Osteoblast (primary cell): ENCODE measurements around the gene TUT1. TPM values are rescaled to one million over a fixed set of nuclear protein-coding genes. Genes with fewer than 3 reads are reported as not detected.

Experiments
- DNase-seq: peaks from one replicate; pipeline ENCODE4 v3.0.0; 2011; ENCODE audit warnings: low spot score, mixed read lengths; ENCODE audit not compliant: insufficient read length; ENCODE audit errors: missing footprints
- H2AFZ ChIP-seq: 2 replicates; pipeline ENCODE4 v1.6.0; 2011; ENCODE audit warnings: mild to moderate bottlenecking, low read length
- H3K27ac ChIP-seq: 2 replicates; pipeline ENCODE4 v1.5.1; 2011; ENCODE audit warnings: mild to moderate bottlenecking, low read depth, low read length, moderate library complexity
- H3K27me3 ChIP-seq: 2 replicates; pipeline ENCODE4 v1.6.0; 2012; ENCODE audit warnings: mild to moderate bottlenecking, control low read depth, inconsistent platforms, low read length, moderate library complexity; ENCODE audit not compliant: insufficient read depth
- H3K36me3 ChIP-seq: 2 replicates; pipeline ENCODE4 v1.5.1; 2011; ENCODE audit warnings: mild to moderate bottlenecking, low read length, control low read depth, moderate library complexity; ENCODE audit not compliant: insufficient read depth
- H3K4me1 ChIP-seq: 2 replicates; pipeline ENCODE4 v1.5.1; 2011; ENCODE audit warnings: mild to moderate bottlenecking, low read length, control low read depth, moderate library complexity; ENCODE audit not compliant: insufficient read depth
- H3K4me2 ChIP-seq: 2 replicates; pipeline ENCODE4 v1.6.0; 2011; ENCODE audit warnings: mild to moderate bottlenecking, low read length; ENCODE audit not compliant: insufficient read depth
- H3K4me3 ChIP-seq: fragments of 200-600 bp; sonication (generic); 3 replicates; pipeline ENCODE4 v1.5.1; 2012; ENCODE audit warnings: mild to moderate bottlenecking, low read length, inconsistent platforms; ENCODE audit not compliant: insufficient read depth
- H3K79me2 ChIP-seq: 2 replicates; pipeline ENCODE4 v1.6.0; 2012; ENCODE audit warnings: mild to moderate bottlenecking, low read length, control low read depth, inconsistent platforms; ENCODE audit not compliant: insufficient read depth
- H3K9me3 ChIP-seq: 2 replicates; pipeline ENCODE4 v1.5.1; 2011; ENCODE audit warnings: low read depth, low read length, control low read depth
- H4K20me1 ChIP-seq: 2 replicates; pipeline ENCODE4 v1.6.0; 2012; ENCODE audit warnings: mild to moderate bottlenecking, low read length, control low read depth; ENCODE audit not compliant: insufficient read depth
- CTCF ChIP-seq: IDR thresholded peaks from 2 replicates; pipeline ENCODE4 v1.5.1; 2011; ENCODE audit warnings: mild to moderate bottlenecking, low read depth, low read length, moderate library complexity; ENCODE audit errors: extremely low read depth
- total RNA-seq: library from RNA; depleted of rRNA; stranded (reverse); fragments of >200 nt; gene quantifications from 2 replicates; pipeline ENCODE4 v1.2.3, GENCODE V29; 2012

TUT1 gene
- total RNA-seq, 1 donor, result 7.6 TPM

DNA sequence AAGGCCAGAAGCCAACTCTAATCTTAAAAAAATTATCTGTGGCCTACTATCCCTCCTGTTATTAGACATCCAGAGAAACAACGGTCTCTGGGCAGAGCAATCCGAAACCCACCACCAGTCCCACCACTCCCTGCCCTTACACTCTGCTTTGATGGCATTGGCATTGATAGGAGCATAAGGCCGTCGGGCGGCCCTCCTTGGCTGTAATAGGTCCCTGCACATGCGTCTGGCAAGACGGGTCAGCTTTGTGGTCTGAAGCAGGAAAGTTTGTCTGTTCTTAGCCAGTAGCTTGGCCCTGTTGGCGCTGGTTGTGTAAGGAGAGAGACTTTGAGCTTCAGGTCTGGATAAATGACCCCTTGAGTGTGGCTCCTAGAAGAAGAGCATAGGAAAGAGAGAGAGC lies 3.8 kb upstream of the TUT1 start:
- peaks cover 38% of the 10 kb centered on the region for H3K79me2 ChIP-seq
- peaks cover 62% of the 10 kb centered on the region for H3K36me3 ChIP-seq

GRCh38 chr11:62593434-62594044 lies 2.2 kb upstream of the TUT1 start:
- H3K4me1 ChIP-seq, result peaks cover 20% of the 10 kb centered on the region
- peak; percentile 72 for TF ChIP-seq CTCF
- peaks cover 11% of the 10 kb centered on the region for H4K20me1 ChIP-seq
- H3K79me2 ChIP-seq, result peaks cover 32% of the 10 kb centered on the region
- no peak overlapping the region for H2AFZ ChIP-seq
- peaks cover 51% of the 10 kb centered on the region for H3K36me3 ChIP-seq
- no peaks in the 10 kb centered on the region for H3K9me3 ChIP-seq
- DNase-seq, result peak; percentile 92
- no peaks in the 10 kb centered on the region for H3K27me3 ChIP-seq
- no peak overlapping the region for H3K4me2 ChIP-seq
- no peak overlapping the region for H3K4me3 ChIP-seq
- H3K27ac ChIP-seq, result no peak overlapping the region

More for the DNA sequence above, 3.8 kb upstream of the TUT1 start:
- peaks cover 29% of the 10 kb centered on the region for H3K4me1 ChIP-seq
- H3K4me3 ChIP-seq, result no peak overlapping the region
- no peak overlapping the region for H2AFZ ChIP-seq
- no peaks in the 10 kb centered on the region for H3K9me3 ChIP-seq
- H3K27ac ChIP-seq, result no peak overlapping the region
- H3K27me3 ChIP-seq, result no peaks in the 10 kb centered on the region
- peak; percentile 13 for DNase-seq
- no peak overlapping the region for H3K4me2 ChIP-seq
- TF ChIP-seq CTCF, result no peak
- peaks cover 23% of the 10 kb centered on the region for H4K20me1 ChIP-seq

GRCh38 chr11:62592989-62593421 lies 1.7 kb upstream of the TUT1 start:
- no peak overlapping the region for H3K27ac ChIP-seq
- DNase-seq, result peak; percentile 25

More at GRCh38 chr11:62592989-62593421, 1.7 kb upstream of the TUT1 start:
- Histone ChIP-seq H3K36me3 (peaks cover 49% of the 10 kb centered on the region), H3K4me2 (no peak overlapping the region), H4K20me1 (peaks cover 8% of the 10 kb centered on the region), H3K79me2 (peaks cover 26% of the 10 kb centered on the region), H2AFZ (no peak overlapping the region), H3K4me1 (peaks cover 22% of the 10 kb centered on the region), H3K27me3 (no peaks in the 10 kb centered on the region), H3K9me3 (no peaks in the 10 kb centered on the region), H3K4me3 (no peak overlapping the region)
- no peak for TF ChIP-seq CTCF
